Panc1 (cell line): ENCODE measurements around the gene KCNMA1. TPM values are rescaled to one million over a fixed set of nuclear protein-coding genes. Genes with fewer than 3 reads are reported as not detected.

Experiments
- ATAC-seq: fragments of 200-7000 bp; cut with Tn5 transposase; 2 replicates; pipeline ENCODE4 v1.9.1; 2020; ENCODE audit warnings: mild to moderate bottlenecking, moderate library complexity
- BruUV-seq: library from RNA; stranded (reverse); fragments of 400-500 nt; replicated peaks from 2 replicates; lab custom pipeline; 2021; lab: Mats Ljungman, UMichigan
- CTCF ChIA-PET: fragments of 300-600 bp; sonication (Branson Sonifier 250); formaldehyde crosslinking; loops from one replicate; lab custom pipeline; 2022; ENCODE audit warnings: antibody characterized with exemption; lab: Charles Lee
- POLR2A ChIA-PET: fragments of 300-600 bp; sonication (Branson Sonifier 250); formaldehyde crosslinking; loops from one replicate; lab custom pipeline; 2022; ENCODE audit warnings: antibody characterized with exemption; lab: Charles Lee
- DNase-seq: peaks from one replicate; pipeline ENCODE4 v3.0.0-alpha.2; 2010; ENCODE audit warnings: low read depth, low spot score
- H3K27ac ChIP-seq: 2 replicates; pipeline ENCODE4 v1.5.1; 2011; ENCODE audit warnings: mild to moderate bottlenecking, low read length, inconsistent platforms
- H3K27me3 ChIP-seq: fragments of 200-500 bp; sonication (Bioruptor generic); 2 replicates; pipeline ENCODE4 v1.6.0; 2014; ENCODE audit warnings: low read length, inconsistent platforms; ENCODE audit not compliant: control insufficient read depth, insufficient read depth
- H3K36me3 ChIP-seq: fragments of 200-500 bp; sonication (Bioruptor generic); 2 replicates; pipeline ENCODE4 v1.5.1; 2014; ENCODE audit warnings: inconsistent platforms, mild to moderate bottlenecking, low read length, moderate library complexity; ENCODE audit not compliant: control insufficient read depth, insufficient read depth
- H3K4me1 ChIP-seq: 2 replicates; pipeline ENCODE4 v1.5.1; 2011; ENCODE audit warnings: inconsistent platforms, mild to moderate bottlenecking, low read length, moderate library complexity; ENCODE audit not compliant: control insufficient read depth, insufficient read depth
- H3K4me3 ChIP-seq, 2 experiments: 2 replicates each; pipeline ENCODE4 v1.5.1; 2011 to 2012; ENCODE audit warnings: low read depth in 2 of 2, low read length in 2 of 2, mild to moderate bottlenecking in 2 of 2, inconsistent platforms in 1 of 2, moderate library complexity in 1 of 2
- H3K9me3 ChIP-seq: fragments of 200-500 bp; sonication (Bioruptor generic); 2 replicates; pipeline ENCODE4 v1.5.1; 2014; ENCODE audit warnings: low read depth, mild to moderate bottlenecking, inconsistent platforms, low read length, moderate library complexity; ENCODE audit not compliant: control insufficient read depth, insufficient read depth
- CTCF ChIP-seq: fragments of 450-650 bp; IDR thresholded peaks from 2 replicates; pipeline ENCODE4 v1.5.1; 2017; ENCODE audit warnings: mild to moderate bottlenecking
- POLR2AphosphoS5 ChIP-seq: IDR thresholded peaks from 2 replicates; pipeline ENCODE4 v1.6.1; 2012; ENCODE audit warnings: mild to moderate bottlenecking, low read depth, low read length, moderate library complexity
- REST ChIP-seq, 2 experiments: IDR thresholded peaks; 2 replicates each; pipeline ENCODE4 v1.6.1; 2011 to 2012; ENCODE audit warnings: low read depth in 2 of 2, control low read depth in 1 of 2, low read length in 1 of 2, mild to moderate bottlenecking in 1 of 2, moderate library complexity in 1 of 2; ENCODE audit not compliant: insufficient read depth in 1 of 2
- SIN3A ChIP-seq: IDR thresholded peaks from 2 replicates; pipeline ENCODE4 v1.6.1; 2012; ENCODE audit warnings: low read depth, mild to moderate bottlenecking, low read length, moderate library complexity, borderline replicate concordance; ENCODE audit not compliant: insufficient read depth
- TCF7L2 ChIP-seq: IDR thresholded peaks from 2 replicates; pipeline ENCODE4 v1.6.1; 2011; ENCODE audit warnings: mild to moderate bottlenecking, low read depth, low read length, inconsistent platforms
- in situ Hi-C: cut with HindIII; loops from 2 replicates; pipeline ENCODE4 v1.10.0; 2016; ENCODE audit warnings: low sequenced_read_pairs, low pct_unique_long_range_greater_than_20kb
- intact Hi-C: fragments of 100-400 bp; cut with micrococcal nuclease; formaldehyde crosslinking; loops from one replicate; pipeline ENCODE4 v1.10.0; 2022; ENCODE audit not compliant: unreplicated experiment
- total RNA-seq: library from RNA; stranded (reverse); gene quantifications from one replicate; pipeline ENCODE4 v1.2.1, GENCODE V29; 2021; ENCODE audit not compliant: unreplicated experiment

Gene KCNMA1
- total RNA-seq, 1 experiment from 2014 or later: 91.9 TPM

- Histone ChIP-seq H3K4me3 (no peak overlapping the region), H3K4me1 (no peaks in the 10 kb centered on the region), H3K36me3 (no peaks in the 10 kb centered on the region), H3K27me3 (no peaks in the 10 kb centered on the region), H3K9me3 (no peaks in the 10 kb centered on the region), H3K27ac (no peak overlapping the region)
- intact Hi-C loops (no loop called here), in situ Hi-C loops (no loop called here)
- CTCF ChIA-PET: no interaction called here
- POLR2A ChIA-PET: no interaction called here
- DNase-seq (no peak), ATAC-seq (no peak)
- BruUV-seq: no TSS peak
- TF ChIP-seq CTCF (no peak), REST (IDR thresholded peaks at IDR 0.05; ENCODE audit: insufficient read depth in 1 of 2, low read depth in 2 of 2, low read length in 1 of 2) (no peak), SIN3A (no peak), POLR2AphosphoS5 (no peak), TCF7L2 (no peak)
Measured at GRCh38 chr10:76954838-76955237, 682.8 kb downstream of the KCNMA1 start.

- Histone ChIP-seq H3K4me1 (no peaks in the 10 kb centered on the region), H3K9me3 (no peaks in the 10 kb centered on the region), H3K27me3 (no peaks in the 10 kb centered on the region), H3K36me3 (peaks cover 3% of the 10 kb centered on the region; the same call in 1 of the 2 replicates), H3K27ac (no peak overlapping the region), H3K4me3 (no peak overlapping the region)
- ChIA-PET CTCF (interaction anchor here (0.6 kb wide), 1 partner anchor 538 kb away, joined by 3 read pairs; no protein-coding TSS in a partner anchor), POLR2A (no interaction called here)
- in situ Hi-C loops: no loop called here
- ATAC-seq (no peak), DNase-seq (no peak)
- intact Hi-C loops: no loop called here
- TF ChIP-seq REST (IDR thresholded peaks at IDR 0.05; ENCODE audit: insufficient read depth in 1 of 2, low read depth in 2 of 2, low read length in 1 of 2): no peak
- no peak for TF ChIP-seq CTCF
- no peak for TF ChIP-seq SIN3A
- TF ChIP-seq TCF7L2: no peak
- TF ChIP-seq POLR2AphosphoS5: no peak
- BruUV-seq: no TSS peak
Measured at GRCh38 chr10:76950354-76950753, 687.3 kb downstream of the KCNMA1 start.
